HCT116 (cell line): ENCODE results near the gene MYOF. TPM values are rescaled to one million over a fixed set of nuclear protein-coding genes. Genes with fewer than 3 reads are reported as not detected.

Source experiments
- ATAC-seq: fragments of 200-7000 bp; cut with Tn5 transposase; 2 replicates; pipeline ENCODE4 v1.9.1; 2020; ENCODE audit warnings: mild to moderate bottlenecking, moderate library complexity
- BruUV-seq: library from RNA; stranded (reverse); fragments of 400-500 nt; replicated peaks from 2 replicates; lab custom pipeline; 2021; lab: Mats Ljungman, UMichigan
- CTCF ChIA-PET: fragments of 300-600 bp; sonication (Branson Sonifier 250); formaldehyde crosslinking; loops from one replicate; lab custom pipeline; 2021; ENCODE audit warnings: antibody characterized with exemption; lab: Charles Lee
- POLR2A ChIA-PET: fragments of 300-600, 350-600 bp; sonication (Branson Sonifier 250); formaldehyde crosslinking; loops from one replicate; lab custom pipeline; 2021; ENCODE audit warnings: antibody characterized with exemption; lab: Charles Lee
- RAD21 ChIA-PET, 2 experiments: fragments of 300-600 bp; sonication (Branson Sonifier 250); formaldehyde crosslinking; loops; one replicate each; lab custom pipeline; 2023; ENCODE audit warnings: low total read pairs in 2 of 2; ENCODE audit not compliant: uncharacterized antibody in 2 of 2, unreplicated experiment in 2 of 2, low non-redundant PET in 1 of 2; lab: Charles Lee
- DNase-seq: peaks from one replicate; pipeline ENCODE4 v3.0.0-alpha.2; 2010; ENCODE audit warnings: low read depth, low spot score
- H2AFZ ChIP-seq: fragments of 200-600 bp; shearing (Covaris generic), sonication (generic); 2 replicates; pipeline ENCODE4 v1.6.1; 2017; ENCODE audit warnings: low read depth, mixed run types, mixed read lengths, antibody characterized with exemption, low read length; ENCODE audit not compliant: poor library complexity, severe bottlenecking
- H3K27ac ChIP-seq: 2 replicates; pipeline ENCODE4 v1.5.1; 2012; ENCODE audit warnings: low read depth, low read length
- H3K27me3 ChIP-seq: fragments of 200-600 bp; sonication (generic); 2 replicates; pipeline ENCODE4 v1.6.1; 2016; ENCODE audit warnings: mixed run types, low read length, mixed read lengths; ENCODE audit not compliant: insufficient read depth
- H3K36me3 ChIP-seq, 2 experiments: fragments of 200-500 bp in 1 of 2; fragments of 200-600 bp in 1 of 2; sonication (Bioruptor generic) in 1 of 2; sonication (generic) in 1 of 2; 2 replicates each; pipeline versions ENCODE4 v1.5.1 to v1.6.1; 2014 to 2016; ENCODE audit warnings: low read length in 2 of 2, inconsistent platforms in 1 of 2, mixed read lengths in 1 of 2, mixed run types in 1 of 2; ENCODE audit not compliant: insufficient read depth in 2 of 2, control insufficient read depth in 1 of 2
- H3K4me1 ChIP-seq, 2 experiments: fragments of 200-600 bp in 1 of 2; sonication (generic) in 1 of 2; 2 replicates each; pipeline versions ENCODE4 v1.5.1 to v1.6.1; 2012 to 2017; ENCODE audit warnings: low read length in 2 of 2, inconsistent platforms in 1 of 2, mild to moderate bottlenecking in 1 of 2, mixed read lengths in 1 of 2, mixed run types in 1 of 2, moderate library complexity in 1 of 2; ENCODE audit not compliant: insufficient read depth in 2 of 2, control insufficient read depth in 1 of 2
- H3K4me2 ChIP-seq: fragments of 200-600 bp; sonication (generic); 2 replicates; pipeline ENCODE4 v1.6.1; 2017; ENCODE audit warnings: mixed run types, low read length, mixed read lengths
- H3K4me3 ChIP-seq, 2 experiments: fragments of 200-600 bp in 1 of 2; sonication (generic) in 1 of 2; replicated peaks in 1 of 2; 2 replicates each; pipeline ENCODE4 v1.5.1; 2011 to 2016; ENCODE audit warnings: low read length in 2 of 2, control low read depth in 1 of 2, low read depth in 1 of 2, mild to moderate bottlenecking in 1 of 2, mixed read lengths in 1 of 2, mixed run types in 1 of 2
- H3K79me2 ChIP-seq: fragments of 200-600 bp; sonication (generic); 2 replicates; pipeline ENCODE4 v1.6.1; 2017; ENCODE audit warnings: mild to moderate bottlenecking, mixed run types, low read length, moderate library complexity, mixed read lengths; ENCODE audit not compliant: insufficient read depth
- H3K9ac ChIP-seq: fragments of 200-600 bp; sonication (generic); 2 replicates; pipeline ENCODE4 v1.6.1; 2016; ENCODE audit warnings: low read length, mixed read lengths
- H3K9me2 ChIP-seq: fragments of 200-600 bp; sonication (generic), shearing (Covaris generic); 2 replicates; pipeline ENCODE4 v1.6.1; 2017; ENCODE audit warnings: mixed run types, mild to moderate bottlenecking, moderate library complexity; ENCODE audit not compliant: insufficient read depth
- H3K9me3 ChIP-seq, 2 experiments: fragments of 200-500 bp in 1 of 2; fragments of 200-600 bp in 1 of 2; sonication (Bioruptor generic) in 1 of 2; sonication (generic) in 1 of 2; 2 replicates each; pipeline ENCODE4 v1.6.1; 2014 to 2017; ENCODE audit warnings: low read length in 2 of 2, mixed read lengths in 2 of 2, inconsistent platforms in 1 of 2, low read depth in 1 of 2, mild to moderate bottlenecking in 1 of 2, mixed run types in 1 of 2, moderate library complexity in 1 of 2; ENCODE audit not compliant: control insufficient read depth in 1 of 2, insufficient read depth in 1 of 2
- H4K20me1 ChIP-seq: fragments of 200-600 bp; sonication (generic), shearing (Covaris generic); 2 replicates; pipeline ENCODE4 v1.6.1; 2017; ENCODE audit warnings: mixed run types, mild to moderate bottlenecking, moderate library complexity; ENCODE audit not compliant: insufficient read depth
- CEBPB ChIP-seq: IDR thresholded peaks from 2 replicates; pipeline ENCODE4 v1.6.1; 2012; ENCODE audit warnings: low read depth
- EGR1 ChIP-seq: IDR thresholded peaks from 2 replicates; pipeline ENCODE4 v1.6.1; 2012; ENCODE audit warnings: low read depth
- EZH2phosphoT487 ChIP-seq: fragments of 200-600 bp; IDR thresholded peaks from 2 replicates; pipeline ENCODE4 v1.6.1; 2018; ENCODE audit warnings: antibody characterized with exemption, borderline replicate concordance
- JUND ChIP-seq: IDR thresholded peaks from 2 replicates; pipeline ENCODE4 v1.6.1; 2012
- RAD21 ChIP-seq: IDR thresholded peaks from 2 replicates; pipeline ENCODE4 v1.6.1; 2012; ENCODE audit warnings: low read depth, mild to moderate bottlenecking
- SP1 ChIP-seq: IDR thresholded peaks from 2 replicates; pipeline ENCODE4 v1.6.1; 2012; ENCODE audit warnings: low read depth
- SRF ChIP-seq: IDR thresholded peaks from 2 replicates; pipeline ENCODE4 v1.6.1; 2012; ENCODE audit warnings: low read depth
- TCF7L2 ChIP-seq: IDR thresholded peaks from 2 replicates; pipeline ENCODE4 v1.7.0; 2011; ENCODE audit warnings: borderline replicate concordance, inconsistent platforms; ENCODE audit not compliant: insufficient read depth, insufficient read length; ENCODE audit errors: extremely low read depth
- intact Hi-C: fragments of 100-400 bp; cut with micrococcal nuclease; formaldehyde crosslinking; loops from 2 replicates; pipeline ENCODE4 v1.10.0; 2022
- total RNA-seq: library from RNA; stranded (reverse); gene quantifications from one replicate; pipeline ENCODE4 v1.2.1, GENCODE V29; 2021; ENCODE audit not compliant: unreplicated experiment
- TF ChIP-seq, protein P1 (sequence below), 3 experiments: fragments of 200-600 bp in 1 of 3; sonication (generic) in 1 of 3; IDR thresholded peaks in 2 of 3; conservative IDR thresholded peaks in 1 of 3; 2 replicates each; pipeline ENCODE4 v1.5.1; 2012 to 2017; ENCODE audit warnings: low read depth in 2 of 3, low read length in 2 of 3, antibody characterized with exemption in 1 of 3, borderline replicate concordance in 1 of 3, control low read depth in 1 of 3, mild to moderate bottlenecking in 1 of 3, mixed read lengths in 1 of 3, mixed run types in 1 of 3, moderate library complexity in 1 of 3; ENCODE audit not compliant: insufficient read depth in 1 of 3
- TF ChIP-seq, protein P2 (sequence below): IDR thresholded peaks from 2 replicates; pipeline ENCODE4 v1.6.1; 2012; ENCODE audit warnings: low read depth

The MYOF gene
- total RNA-seq, 1 experiment from 2014 or later = 250 TPM

DNA sequence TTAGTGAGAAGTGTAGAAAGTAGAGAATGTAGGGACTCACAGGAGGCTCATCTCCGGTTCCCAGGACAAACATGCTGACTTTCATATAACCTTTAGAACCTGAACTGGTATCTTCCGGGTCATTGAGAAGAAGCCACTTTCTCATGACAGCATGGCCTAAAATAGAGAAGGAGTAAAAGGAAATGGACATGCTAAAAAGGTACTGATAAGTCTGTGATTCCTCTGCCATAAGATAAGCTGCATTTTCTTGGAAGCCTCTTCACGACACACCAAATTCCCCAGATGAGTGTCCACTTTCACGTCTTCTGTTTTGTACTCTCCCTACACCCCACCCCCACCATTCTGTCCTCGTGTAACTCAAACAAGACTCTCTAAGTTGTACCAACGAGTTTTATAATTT lies 79.9 kb downstream of the MYOF start:
- Histone ChIP-seq H3K36me3 (peaks cover 36 to 78% of the 10 kb centered on the region in 2 experiments), H3K9ac (no peak overlapping the region), H3K27me3 (no peaks in the 10 kb centered on the region), H4K20me1 (no peaks in the 10 kb centered on the region), H3K4me2 (no peak overlapping the region), H2AFZ (no peak overlapping the region), H3K79me2 (no peaks in the 10 kb centered on the region; the same call in 1 of the 2 replicates), H3K4me1 (peaks cover 0 to 7% of the 10 kb centered on the region in 2 experiments; a peak in 1 of 4 replicates), H3K27ac (no peak overlapping the region), H3K9me2 (no peaks in the 10 kb centered on the region), H3K9me3 (no peaks in the 10 kb centered on the region), H3K4me3 (no peak overlapping the region)
- ChIA-PET CTCF (interaction anchor here (0.9 kb wide), 1 partner anchor 80 kb away, joined by 4 read pairs; the partner anchor contains the start of gene MYOF), POLR2A (no interaction called here), RAD21 (no interaction called here)
- intact Hi-C loops = no loop called here
- no TSS peak for BruUV-seq
- ATAC-seq (no peak), DNase-seq (no peak)
- TF ChIP-seq TCF7L2 = no peak
- no peak for TF ChIP-seq SRF

DNA sequence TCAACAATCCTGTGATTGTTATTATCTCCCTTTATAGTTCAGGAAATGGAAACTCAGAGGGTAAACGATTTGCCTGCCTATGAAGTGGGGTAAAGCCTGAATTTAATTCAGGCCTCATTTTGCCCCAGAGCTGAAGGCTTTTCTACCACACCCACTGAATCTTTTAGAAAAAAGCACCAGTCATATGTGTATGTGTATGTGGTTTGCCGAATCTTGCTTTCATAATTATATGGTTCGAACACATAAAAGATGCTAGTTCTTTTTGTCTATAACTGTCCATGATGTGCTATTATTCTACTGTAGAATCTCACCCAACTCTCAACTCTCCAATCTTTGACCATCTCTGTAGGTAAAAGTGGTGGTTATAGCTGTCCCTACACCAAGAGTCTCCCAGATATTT lies 83.6 kb downstream of the MYOF start:
- CTCF ChIA-PET = no interaction called here
- no TSS peak for BruUV-seq

More for the DNA sequence above, 83.6 kb downstream of the MYOF start:
- RAD21 ChIA-PET = no interaction called here
- Histone ChIP-seq H3K27me3 (no peaks in the 10 kb centered on the region), H3K9ac (no peak overlapping the region), H3K9me3 (no peaks in the 10 kb centered on the region), H3K4me2 (no peak overlapping the region), H3K27ac (no peak overlapping the region), H3K4me3 (no peak overlapping the region), H2AFZ (no peak overlapping the region), H3K9me2 (no peaks in the 10 kb centered on the region), H3K4me1 (peaks cover 0 to under 1% of the 10 kb centered on the region in 2 experiments; a peak in 1 of 4 replicates), H4K20me1 (no peaks in the 10 kb centered on the region), H3K79me2 (no peaks in the 10 kb centered on the region), H3K36me3 (peaks cover 36 to 65% of the 10 kb centered on the region in 2 experiments)
- intact Hi-C loops = no loop called here
- DNase-seq (no peak), ATAC-seq (no peak)
- no peak for TF ChIP-seq EZH2phosphoT487
- no peak for TF ChIP-seq JUND
- TF ChIP-seq, protein P1, sequence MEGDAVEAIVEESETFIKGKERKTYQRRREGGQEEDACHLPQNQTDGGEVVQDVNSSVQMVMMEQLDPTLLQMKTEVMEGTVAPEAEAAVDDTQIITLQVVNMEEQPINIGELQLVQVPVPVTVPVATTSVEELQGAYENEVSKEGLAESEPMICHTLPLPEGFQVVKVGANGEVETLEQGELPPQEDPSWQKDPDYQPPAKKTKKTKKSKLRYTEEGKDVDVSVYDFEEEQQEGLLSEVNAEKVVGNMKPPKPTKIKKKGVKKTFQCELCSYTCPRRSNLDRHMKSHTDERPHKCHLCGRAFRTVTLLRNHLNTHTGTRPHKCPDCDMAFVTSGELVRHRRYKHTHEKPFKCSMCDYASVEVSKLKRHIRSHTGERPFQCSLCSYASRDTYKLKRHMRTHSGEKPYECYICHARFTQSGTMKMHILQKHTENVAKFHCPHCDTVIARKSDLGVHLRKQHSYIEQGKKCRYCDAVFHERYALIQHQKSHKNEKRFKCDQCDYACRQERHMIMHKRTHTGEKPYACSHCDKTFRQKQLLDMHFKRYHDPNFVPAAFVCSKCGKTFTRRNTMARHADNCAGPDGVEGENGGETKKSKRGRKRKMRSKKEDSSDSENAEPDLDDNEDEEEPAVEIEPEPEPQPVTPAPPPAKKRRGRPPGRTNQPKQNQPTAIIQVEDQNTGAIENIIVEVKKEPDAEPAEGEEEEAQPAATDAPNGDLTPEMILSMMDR (IDR thresholded peaks at IDR 0.05 in 2 of 3, conservative IDR thresholded peaks at IDR 0.05 in 1 of 3; ENCODE audit: borderline replicate concordance in 1 of 3, insufficient read depth in 1 of 3, low read depth in 2 of 3, low read length in 2 of 3) = no peak
- no peak for TF ChIP-seq SP1
- TF ChIP-seq CEBPB = no peak
- TF ChIP-seq RAD21 = no peak
- TF ChIP-seq, protein P2, sequence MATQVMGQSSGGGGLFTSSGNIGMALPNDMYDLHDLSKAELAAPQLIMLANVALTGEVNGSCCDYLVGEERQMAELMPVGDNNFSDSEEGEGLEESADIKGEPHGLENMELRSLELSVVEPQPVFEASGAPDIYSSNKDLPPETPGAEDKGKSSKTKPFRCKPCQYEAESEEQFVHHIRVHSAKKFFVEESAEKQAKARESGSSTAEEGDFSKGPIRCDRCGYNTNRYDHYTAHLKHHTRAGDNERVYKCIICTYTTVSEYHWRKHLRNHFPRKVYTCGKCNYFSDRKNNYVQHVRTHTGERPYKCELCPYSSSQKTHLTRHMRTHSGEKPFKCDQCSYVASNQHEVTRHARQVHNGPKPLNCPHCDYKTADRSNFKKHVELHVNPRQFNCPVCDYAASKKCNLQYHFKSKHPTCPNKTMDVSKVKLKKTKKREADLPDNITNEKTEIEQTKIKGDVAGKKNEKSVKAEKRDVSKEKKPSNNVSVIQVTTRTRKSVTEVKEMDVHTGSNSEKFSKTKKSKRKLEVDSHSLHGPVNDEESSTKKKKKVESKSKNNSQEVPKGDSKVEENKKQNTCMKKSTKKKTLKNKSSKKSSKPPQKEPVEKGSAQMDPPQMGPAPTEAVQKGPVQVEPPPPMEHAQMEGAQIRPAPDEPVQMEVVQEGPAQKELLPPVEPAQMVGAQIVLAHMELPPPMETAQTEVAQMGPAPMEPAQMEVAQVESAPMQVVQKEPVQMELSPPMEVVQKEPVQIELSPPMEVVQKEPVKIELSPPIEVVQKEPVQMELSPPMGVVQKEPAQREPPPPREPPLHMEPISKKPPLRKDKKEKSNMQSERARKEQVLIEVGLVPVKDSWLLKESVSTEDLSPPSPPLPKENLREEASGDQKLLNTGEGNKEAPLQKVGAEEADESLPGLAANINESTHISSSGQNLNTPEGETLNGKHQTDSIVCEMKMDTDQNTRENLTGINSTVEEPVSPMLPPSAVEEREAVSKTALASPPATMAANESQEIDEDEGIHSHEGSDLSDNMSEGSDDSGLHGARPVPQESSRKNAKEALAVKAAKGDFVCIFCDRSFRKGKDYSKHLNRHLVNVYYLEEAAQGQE = no peak
- no peak for TF ChIP-seq EGR1
- POLR2A ChIA-PET = no interaction called here
